HG03575 (cell line): ENCODE data around the gene ZNF765.
"Not testable (repeated sequence)": the region's sequence is repeated elsewhere in the genome, so short reads cannot be mapped to it uniquely, and the experiment has no call there.

Experiments used
- ATAC-seq: cut with Tn5 transposase; IDR thresholded peaks from one replicate; pipeline ENCODE4 v1.9.1; 2021; ENCODE audit not compliant: unreplicated experiment, insufficient number of reproducible peaks, low FRiP score; ENCODE audit errors: extremely low read depth

ZNF765 gene

GRCh38 chr19:53468628-53469027 lies 73.7 kb downstream of the ZNF765 start:
- not testable (repeated sequence) for ATAC-seq

- ATAC-seq: no peak
Observed at GRCh38 chr19:53471916-53472315, 77.0 kb downstream of the ZNF765 start.

GRCh38 chr19:53474832-53475231 lies 79.9 kb downstream of the ZNF765 start:
- ATAC-seq: not testable (repeated sequence)

- ATAC-seq: not testable (repeated sequence)
Observed at GRCh38 chr19:53475470-53475869, 80.5 kb downstream of the ZNF765 start.
